Glomerular visceral epithelial cell (primary cell): ENCODE data around the gene COL23A1.
"Not testable (repeated sequence)": the region's sequence is repeated elsewhere in the genome, so short reads cannot be mapped to it uniquely, and the experiment has no call there.

Source experiments
- DNase-seq: peaks from one replicate; pipeline ENCODE4 v3.0.0-alpha.2; 2016; ENCODE audit errors: extremely low spot score

Gene COL23A1

DNA sequence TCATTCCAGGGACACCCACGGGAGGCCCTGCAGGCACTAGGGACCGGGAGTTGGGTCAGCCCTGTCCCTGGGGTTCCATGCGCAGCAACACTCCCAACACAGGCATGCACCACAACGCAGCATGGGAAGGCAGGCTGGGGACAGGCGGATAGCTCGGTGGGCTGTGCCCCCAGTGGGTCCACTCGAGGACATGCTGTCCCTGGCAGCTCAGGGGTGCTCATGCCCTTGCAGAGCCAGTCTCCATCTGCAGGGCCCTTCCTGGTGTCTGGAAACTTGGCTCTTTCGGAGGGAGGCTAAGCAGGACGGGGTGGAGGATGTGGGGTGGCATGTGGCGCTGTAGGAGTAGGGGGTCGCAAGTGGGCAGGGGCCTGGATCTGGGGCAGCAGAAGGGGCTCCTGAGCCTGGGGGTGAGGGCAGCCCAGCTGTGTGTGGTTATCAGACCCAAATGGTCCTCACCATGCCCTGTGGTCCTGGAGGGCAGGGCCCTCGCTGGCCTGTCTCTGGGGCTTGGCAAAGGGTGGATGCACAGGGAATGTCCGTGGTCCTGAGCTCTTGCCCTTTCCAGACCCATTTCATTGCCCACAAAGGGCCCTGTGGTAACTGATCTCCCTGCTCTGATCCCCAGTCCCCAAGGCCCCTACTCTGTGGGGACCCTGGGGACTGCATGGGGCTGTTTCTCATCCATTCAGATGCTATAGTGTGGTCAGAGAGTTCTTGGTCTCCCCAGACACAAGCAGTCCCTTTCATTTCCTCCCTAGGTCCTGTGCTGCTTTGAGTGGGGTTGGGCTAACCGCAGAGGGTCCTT lies 267.3 kb downstream of the COL23A1 start:
- DNase-seq = no peak

DNA sequence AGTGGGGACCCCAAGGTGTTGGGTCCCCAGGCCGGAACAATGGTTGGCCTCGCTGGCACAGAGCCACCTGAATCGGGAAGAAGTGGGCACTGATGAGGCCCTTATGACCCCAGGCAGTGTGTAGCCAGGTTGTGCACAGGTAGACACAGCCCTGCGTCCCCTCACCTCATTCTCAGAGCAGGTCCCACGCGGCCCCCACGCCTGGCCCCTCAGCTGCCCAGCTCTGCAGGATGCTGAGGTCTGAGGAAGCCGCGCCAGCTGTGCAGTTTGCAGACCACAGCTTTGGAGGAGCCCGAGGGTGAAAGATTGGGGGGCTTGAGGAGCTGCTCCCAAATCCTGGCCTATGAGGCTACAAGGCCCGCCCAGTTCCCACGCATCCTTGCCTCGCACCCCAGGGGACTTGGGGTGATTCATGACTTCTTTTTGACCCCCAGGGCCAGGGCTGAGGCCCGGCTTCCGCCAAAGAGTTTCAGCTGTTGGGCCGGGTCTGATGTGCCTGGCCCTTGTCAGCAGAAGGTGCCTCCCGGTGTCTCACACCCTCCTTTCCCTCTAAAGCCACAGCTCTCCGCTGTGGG lies 269.8 kb downstream of the COL23A1 start:
- DNase-seq = no peak

DNA sequence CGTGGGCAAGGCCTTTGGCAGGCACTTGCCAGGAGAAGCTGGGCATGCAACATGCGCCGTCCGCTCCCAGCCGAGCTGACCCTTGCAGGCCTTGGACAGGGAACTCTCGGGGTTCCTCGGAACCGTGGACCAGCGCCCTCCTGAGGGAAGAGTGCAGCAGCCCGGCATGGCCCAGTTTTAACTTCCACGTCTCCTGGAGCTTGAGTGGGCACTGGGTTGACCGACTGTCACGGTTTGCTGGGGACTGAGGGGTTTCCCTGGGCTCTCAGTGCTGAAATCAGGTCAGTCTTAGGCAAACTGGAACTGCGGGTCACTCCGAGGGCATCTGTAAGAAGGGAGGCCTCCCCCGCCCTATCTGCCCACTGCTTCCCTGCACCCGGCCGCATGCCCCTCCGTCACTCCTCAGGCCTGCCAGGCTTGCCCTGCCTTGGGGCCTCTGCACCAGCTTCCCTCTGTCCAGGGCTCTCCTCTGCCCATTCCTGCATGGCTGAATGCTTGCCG lies 270.6 kb downstream of the COL23A1 start:
- no peak for DNase-seq

DNA sequence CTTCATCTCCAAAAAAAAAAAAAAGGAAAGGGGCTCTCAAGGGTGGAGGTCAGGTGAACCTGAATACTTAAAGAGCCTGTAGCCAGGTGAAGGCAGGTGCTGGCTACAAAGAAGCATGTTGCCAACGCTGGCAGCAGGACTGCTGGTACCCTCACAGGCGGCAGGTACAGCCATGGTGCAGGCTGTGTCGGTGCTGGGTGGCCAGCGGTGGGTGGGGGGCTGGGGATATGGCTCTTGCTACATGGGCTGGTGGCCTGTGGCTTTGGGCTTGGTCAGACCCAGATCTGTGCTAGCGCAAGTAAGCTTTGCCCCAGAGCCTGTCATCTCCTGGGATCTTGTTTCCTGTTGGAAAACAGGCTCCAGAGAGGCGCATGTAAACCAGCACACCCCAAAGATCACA lies 271.3 kb downstream of the COL23A1 start:
- DNase-seq = no peak

DNA sequence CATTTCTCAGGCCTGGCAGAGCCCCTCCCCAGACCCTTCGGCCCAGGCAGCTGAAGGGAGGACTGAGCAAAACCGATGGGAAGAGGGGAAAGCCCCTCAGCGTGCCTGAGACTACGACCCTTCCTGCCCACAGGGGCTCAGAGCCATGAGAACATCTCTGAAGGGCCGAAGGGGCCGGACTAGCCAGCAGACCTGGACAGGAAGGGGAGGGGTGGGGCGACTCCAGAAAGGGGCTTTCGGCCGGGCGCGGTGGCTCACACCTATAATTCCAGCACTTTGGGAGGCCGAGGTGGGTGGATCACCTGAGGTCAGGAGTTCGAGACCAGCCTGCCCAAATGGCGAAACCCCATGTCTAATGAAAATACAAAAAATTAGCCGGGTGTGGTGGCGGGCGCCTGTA lies 271.8 kb downstream of the COL23A1 start:
- DNase-seq = no peak

DNA sequence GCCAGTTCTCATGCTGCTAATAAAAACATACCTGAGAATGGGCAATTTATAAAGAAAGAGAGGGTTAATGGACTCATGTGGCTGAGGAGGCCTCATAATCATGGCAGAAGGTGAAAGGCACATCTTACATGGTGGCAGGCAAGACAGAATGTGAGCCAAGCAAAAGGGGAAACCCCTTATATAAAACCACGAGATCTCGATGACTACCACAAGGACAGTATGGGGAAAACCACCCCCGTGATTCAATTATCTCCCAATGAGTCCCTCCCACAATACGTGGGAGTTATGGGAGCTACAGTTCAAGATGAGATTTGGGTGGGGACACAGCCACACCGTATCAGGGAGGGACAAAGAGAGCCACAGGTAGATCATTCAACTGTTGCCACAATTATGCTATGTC lies 272.5 kb downstream of the COL23A1 start:
- not testable (repeated sequence) for DNase-seq

DNA sequence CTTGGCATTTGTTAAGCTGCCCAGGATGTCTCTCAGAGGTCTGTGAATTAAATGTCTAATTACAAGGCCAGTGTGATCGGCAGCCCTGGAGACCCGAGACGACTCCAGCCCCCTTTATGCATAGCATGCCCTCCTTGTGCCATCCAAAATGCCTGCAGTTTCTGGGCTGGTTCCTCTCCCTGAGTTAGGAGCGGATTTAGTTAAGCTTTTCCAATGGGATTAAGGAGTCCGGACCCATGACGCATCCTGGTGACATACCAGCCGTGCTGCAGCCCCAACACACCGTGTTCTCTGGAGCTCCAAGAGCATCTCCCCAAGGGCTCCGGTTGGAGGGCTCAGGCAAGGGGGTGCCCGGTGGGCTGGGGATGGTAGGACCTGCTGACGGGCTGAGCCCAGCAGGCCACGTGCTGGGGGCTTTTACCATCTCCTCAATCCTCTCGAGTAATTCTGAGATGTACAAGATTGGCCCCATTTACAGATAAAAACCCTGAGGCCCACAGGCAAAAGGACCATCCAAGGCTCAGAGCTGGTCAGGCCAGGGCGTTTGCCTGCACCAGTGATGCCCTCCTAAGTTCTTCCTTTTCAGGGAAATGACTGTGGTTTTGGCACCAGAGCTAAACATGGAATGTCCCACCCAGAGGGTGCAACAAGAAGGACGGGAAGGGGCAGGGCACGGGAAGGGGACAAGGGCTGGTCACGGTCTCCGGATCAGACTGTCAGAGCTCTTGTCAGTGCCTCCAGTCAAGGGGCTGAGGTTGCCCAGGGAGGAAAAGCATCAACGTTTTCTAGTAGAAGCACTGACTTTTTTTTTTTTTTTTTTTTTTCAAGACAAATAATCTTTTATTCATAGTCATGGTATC lies 275.0 kb downstream of the COL23A1 start:
- DNase-seq = no peak

DNA sequence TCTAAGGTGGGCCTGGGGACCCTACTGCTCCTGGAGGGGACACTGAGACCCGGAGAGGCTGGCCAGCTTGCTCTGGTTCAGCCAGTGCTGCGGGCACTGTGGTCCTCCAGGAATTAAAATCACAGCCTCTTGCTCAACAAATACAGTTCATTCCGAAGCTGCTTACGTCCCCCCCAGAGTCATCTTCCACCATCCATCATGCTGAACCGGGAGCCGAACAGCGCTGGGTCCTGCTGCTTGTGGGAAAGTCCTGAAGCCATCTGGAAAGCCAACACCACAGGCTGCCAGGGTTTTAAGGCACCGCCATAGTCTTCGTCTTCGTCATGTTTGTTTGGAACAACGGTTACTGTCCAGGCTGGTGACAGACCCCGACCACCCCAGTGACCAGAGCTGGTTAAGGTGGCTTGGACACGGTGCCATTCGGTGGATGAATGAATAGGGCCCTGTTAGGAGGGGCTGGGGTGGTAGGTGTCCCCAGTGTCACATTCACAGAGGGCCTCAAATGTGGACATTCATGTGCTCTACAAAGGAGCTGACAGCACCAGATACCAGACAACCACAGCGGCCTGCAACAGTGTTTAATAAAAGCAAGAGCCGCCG lies 276.0 kb downstream of the COL23A1 start:
- DNase-seq = no peak

DNA sequence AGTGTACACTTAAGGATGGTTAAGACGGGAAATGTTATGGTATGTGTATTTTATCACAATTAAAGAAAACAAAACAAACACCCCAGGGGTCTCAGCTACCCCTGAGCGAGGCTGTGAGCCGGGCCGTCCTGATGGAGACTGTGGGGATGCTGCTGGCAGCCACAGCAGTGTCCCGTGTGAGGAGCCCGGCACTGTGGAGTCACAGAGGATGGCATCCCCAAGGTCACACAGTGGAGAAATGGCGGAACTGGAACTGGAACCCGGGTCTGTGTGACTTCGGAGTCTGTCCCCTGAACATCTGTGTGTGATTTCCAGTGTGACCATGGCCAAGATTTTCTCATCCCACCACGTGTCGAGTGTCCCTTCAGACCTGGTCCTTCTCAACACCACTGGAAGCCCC lies 276.9 kb downstream of the COL23A1 start:
- DNase-seq = no peak

DNA sequence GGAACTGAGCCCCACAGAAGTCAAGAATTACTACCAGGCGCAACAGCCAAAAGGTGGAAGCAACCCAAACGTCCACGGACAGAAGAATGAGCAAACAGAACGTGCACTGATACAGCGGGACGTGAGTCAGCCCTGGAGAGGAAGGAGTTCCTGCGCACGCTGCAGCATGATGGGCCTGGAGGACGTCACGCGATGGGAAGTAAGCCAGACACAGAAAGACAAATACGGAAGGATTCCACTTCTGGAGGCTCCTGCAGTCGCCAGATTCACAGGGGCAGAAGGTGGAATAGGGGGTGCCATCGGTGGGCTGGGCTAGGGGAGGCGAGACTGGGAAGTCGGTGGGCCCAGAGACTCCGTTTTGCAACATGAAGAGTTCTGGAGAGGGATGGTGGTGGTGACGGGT lies 277.3 kb downstream of the COL23A1 start:
- no peak for DNase-seq

DNA sequence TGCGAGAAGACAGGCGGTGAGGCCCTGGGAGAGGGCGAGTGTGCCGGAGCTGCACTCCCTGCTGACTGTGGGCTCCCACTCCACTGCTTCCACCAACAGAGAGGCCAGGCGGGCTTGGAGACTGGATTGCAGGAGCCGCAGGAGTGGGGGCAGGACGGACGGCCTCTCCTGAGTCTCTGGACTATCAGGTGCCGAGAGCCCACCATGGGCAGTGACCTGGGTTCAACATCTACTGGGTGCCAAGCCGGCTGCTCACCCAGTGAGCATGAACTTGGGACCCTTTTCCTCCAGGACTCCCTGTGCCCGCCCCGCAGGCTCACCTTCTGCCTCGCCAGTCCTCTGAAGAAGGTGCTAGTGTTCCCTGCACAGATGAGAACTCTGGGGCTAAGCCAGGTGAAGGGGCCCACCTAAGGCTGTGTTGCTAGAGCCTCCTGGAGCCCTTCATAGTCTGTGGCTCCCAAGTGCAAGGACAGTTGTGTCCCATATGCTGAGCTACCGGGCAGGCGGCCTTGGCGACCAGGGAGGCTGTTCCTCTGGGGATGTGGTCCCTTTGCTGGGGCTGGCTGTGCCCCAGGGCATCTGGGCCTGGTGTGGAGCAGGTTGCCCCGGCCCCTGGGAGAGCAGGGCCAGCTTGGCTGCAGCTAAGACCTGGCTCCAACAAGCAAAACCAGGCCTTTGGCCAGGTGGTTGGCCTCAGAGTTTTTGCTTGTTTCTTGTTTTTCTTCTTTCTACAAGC lies 279.9 kb downstream of the COL23A1 start:
- DNase-seq = no peak

DNA sequence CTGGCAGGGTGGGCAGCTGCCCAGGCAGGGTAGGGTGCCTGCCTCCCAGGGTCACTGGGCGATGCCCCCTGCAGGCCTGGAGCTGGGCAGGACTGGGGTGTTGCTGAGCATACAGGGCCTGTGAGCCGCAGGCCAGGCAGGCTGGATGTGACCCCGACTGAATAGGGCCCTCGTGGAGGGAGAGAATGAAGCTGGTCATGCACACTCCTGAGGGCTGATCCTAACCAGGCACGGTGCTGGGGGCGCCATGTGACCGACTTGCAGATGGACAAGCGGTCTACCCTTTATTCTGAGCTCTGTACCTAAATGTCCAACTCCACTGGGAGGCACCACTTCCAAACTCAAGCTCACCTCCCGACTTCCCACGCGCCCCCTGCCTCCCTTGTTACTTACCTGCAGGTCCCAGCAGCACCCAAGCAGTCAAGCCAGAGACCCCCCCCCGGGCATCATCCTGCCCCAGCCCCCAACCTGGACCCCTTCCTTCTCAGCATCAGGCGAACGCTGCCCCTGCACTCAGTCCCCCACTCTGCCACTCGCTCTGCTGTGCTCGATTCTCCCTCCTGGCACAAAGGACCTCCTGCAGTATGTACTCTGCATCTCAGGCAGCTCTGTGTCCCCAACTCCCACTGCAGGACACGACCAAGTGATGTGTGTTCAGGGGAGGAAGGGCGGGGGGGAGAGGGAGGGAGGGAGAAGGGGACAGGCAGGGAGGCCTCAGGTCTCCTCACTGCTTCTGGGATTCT lies 280.8 kb downstream of the COL23A1 start:
- no peak for DNase-seq

DNA sequence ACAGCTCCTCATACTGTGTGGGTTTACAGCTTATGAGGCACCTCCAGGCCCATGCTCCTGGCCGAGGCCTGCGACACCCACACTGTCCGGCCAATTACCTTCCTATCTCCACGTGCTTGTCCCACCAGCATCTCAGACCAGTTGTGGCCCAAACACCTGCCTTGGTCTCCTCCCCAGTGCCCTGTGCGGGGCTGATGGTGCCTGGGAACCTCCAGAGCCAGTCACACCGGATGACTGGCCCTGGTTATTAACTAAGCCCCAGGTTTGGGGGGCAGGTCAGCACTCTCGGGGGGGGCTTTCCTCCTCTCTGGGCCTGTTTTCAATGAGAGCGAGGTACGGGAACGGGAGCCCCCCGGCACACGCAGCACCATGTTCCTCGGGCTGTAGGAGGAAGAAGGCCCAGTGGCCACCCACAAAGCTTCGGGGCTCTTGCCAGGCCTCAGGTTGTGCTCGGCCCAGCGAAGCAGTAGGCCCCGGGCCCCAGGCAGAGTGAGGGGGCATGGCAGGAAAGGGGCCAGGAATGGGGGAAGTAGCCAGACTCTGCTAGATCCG lies 281.6 kb downstream of the COL23A1 start:
- no peak for DNase-seq

DNA sequence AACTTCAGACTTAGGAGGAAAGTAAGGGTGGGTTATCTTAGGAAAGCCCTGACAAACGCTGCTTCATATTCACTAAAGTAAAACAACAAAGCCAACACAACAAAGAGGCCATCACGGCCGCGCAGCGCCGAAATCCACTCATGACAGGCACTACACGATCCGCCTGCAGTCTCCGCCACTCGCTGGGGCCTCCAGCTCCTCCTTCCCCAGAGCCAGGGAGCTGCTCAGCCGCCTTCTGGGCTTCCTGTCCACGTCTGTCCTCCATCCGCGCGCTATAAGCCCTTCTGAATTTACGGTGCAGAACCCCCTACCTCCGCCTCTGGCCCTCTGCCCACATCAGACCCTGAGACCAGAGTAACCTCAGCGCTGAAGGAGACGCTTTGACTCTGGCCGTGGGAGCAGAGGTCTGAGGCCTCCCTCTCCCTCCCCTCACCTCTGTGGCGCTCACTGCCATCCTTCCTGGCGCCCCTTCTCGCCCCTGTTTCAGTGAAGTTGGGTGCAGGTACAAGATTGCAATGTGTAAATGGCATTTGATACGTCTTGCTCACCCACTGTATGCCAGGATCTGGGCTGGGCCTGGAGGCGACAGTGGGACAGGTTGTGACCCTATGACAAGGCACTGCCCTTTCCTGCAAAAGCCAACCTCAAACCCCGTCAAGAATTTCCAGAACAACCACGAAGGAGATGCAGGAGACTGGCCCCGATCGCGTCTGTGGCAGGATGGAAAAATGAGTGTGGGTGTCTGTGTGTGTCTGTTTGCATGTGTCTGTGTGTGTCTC lies 282.7 kb downstream of the COL23A1 start:
- no peak for DNase-seq

DNA sequence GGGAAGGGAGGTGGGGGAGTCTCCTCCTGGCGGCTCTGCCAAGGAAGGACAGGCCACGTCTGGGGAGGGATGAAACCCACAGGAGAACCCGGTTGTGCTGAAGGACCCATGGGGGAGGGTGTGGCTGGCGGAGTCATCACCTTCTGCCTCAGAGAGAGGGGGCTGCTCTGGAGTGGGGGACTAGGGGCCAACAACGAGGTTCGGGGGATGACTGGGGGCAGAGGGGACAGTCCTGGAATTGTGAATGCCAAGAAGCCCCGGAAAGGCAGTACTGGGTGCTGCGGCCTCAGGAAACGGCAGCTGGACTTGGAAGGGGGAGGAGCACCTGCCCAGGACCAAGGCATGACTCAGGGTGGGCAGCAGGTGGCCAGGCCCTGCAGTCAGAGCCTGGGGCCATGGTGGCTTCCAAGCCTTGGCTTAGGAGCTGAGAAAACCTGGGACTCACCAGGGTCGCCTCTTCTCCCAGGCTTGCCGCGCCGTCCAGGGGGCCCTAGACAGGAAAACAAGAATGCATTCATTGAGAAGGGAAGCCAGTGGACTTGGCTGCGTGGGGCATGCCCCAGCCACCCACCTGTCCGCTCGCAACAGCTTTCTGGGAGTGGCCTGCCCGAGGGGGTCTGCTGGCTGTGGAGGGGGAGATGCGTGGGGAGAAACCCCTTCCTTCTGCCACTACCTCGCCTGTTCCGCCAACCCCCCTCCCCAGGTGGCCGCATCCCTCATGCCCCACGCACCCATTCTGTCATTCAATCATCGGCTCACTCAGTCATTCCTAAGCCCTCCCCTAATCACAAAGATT lies 283.6 kb downstream of the COL23A1 start:
- no peak for DNase-seq

DNA sequence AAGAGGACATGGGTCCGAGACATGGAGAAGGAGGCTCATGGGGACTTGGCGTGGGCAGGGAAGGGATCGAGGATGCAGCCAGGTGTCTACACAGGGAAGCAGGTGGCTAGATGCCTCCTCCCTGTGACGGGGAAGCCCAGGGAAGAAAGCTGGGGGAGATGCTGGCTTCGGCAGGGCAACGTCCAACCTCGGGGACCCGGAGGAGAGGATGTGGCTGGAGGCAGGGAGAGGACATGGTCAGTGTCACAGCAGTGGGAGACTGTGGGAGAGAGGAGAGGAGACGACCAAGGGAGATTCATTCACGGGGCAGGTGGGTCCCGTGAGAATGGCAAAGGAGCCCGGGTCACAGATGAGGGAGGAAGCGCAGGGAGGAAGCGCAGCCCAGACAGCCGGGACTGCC lies 284.4 kb downstream of the COL23A1 start:
- no peak for DNase-seq

DNA sequence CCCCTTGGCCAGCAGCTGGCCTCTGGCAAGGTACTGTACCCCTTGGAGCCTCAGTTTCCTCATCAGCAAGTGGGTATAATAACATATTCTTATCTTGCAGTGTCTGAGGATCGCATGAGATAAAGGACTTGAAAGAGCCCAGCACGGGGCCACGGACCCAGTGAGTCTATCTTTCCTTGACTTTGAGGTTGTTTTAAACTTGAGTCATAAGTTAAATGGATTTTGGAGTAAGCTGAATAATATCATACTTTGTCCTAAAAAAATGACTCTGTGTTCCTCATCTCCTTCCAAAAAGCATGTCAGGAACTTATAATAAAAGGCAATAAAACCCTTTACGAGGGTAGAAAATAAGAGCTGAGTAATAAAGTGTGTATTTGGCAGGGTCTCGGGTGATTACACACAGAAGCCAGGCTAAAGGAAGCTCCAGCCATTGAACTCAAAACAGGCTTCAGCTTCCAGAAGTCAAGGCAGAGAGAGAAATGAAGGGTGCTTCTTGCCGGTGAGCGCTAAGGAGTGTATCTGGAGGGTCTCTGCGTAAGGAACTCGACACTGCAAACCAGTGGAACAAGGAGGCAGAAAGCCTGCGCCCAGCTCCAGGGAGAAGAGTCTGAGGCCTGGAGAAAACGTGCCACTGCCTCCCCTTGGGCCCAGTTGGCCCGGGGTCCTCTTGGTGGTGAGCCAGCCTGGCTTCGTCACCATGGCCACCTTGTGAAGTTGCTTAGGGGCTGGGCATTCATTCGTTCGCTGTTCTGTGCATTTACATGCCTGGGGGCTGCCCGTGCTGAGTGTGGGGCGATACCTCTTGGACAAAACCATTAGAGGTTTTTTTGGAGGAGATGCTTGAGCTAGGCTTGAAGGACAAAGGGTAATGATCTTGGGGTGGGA lies 285.2 kb downstream of the COL23A1 start:
- no peak for DNase-seq

DNA sequence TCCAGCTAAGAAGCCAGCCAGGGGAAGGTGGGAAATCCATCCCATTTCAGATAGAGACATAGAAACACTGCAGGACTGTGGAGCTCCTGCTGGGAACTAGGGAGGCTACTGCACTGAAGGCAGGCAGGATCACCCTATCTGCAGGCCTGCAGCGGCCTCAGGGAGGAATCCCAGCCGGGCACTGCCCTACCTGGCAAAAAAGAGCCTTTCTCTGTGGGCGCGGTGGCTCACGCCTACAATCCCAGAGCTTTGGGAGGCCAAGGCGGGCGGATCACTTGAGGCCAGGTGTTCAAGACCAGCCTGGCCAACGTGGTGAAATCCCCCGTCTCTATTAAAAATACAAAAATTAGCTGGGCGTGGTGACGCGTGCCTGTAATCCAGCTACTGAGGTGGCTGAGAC lies 286.2 kb downstream of the COL23A1 start:
- no peak for DNase-seq
